Endothelial cell of umbilical vein (primary cell): ENCODE measurements around the gene DDX25. TPM values are rescaled to one million over a fixed set of nuclear protein-coding genes. Genes with fewer than 3 reads are reported as not detected.

Experiments
- BruUV-seq: library from RNA; stranded (reverse); fragments of 400-500 nt; replicated peaks from 2 replicates; lab custom pipeline; 2021; lab: Mats Ljungman, UMichigan
- CTCF ChIA-PET: fragments of 300-600, 350-600 bp; sonication (Branson Sonifier 250); formaldehyde crosslinking; loops from one replicate; lab custom pipeline; 2021; ENCODE audit warnings: antibody characterized with exemption, inconsistent platforms; lab: Charles Lee
- POLR2A ChIA-PET: fragments of 300-600, 350-600 bp; sonication (Branson Sonifier 250); formaldehyde crosslinking; loops from one replicate; lab custom pipeline; 2021; ENCODE audit warnings: antibody characterized with exemption, inconsistent platforms; lab: Charles Lee
- DNase-seq: peaks from one replicate; pipeline ENCODE4 v3.0.0-alpha.2; 2011; ENCODE audit warnings: low read depth, low spot score
- FAIRE-seq: peaks from 2 replicates; lab custom pipeline; 2011; peaks lifted over from hg19 to GRCh38; lab: Jason Lieb, UNC
- H2AFZ ChIP-seq: 2 replicates; pipeline ENCODE4 v1.6.0; 2012; ENCODE audit warnings: low read depth, low read length, control low read depth, inconsistent platforms
- H3K27ac ChIP-seq: 2 replicates; pipeline ENCODE4 v1.5.1; 2011; ENCODE audit warnings: low read depth, mild to moderate bottlenecking, control low read depth, low read length, moderate library complexity; ENCODE audit not compliant: insufficient read depth
- H3K27me3 ChIP-seq, 2 experiments: 2 replicates each; pipeline versions ENCODE4 v1.6.0 to v1.6.1; 2011; ENCODE audit warnings: low read length in 2 of 2, mixed read lengths in 1 of 2; ENCODE audit not compliant: control insufficient read depth in 2 of 2, insufficient read depth in 2 of 2
- H3K36me3 ChIP-seq, 2 experiments: 2 replicates in 1 of 2; 3 replicates in 1 of 2; pipeline ENCODE4 v1.5.1; 2011; ENCODE audit warnings: low read length in 2 of 2, mild to moderate bottlenecking in 1 of 2, moderate library complexity in 1 of 2; ENCODE audit not compliant: control insufficient read depth in 2 of 2, insufficient read depth in 2 of 2; ENCODE audit errors: extremely low read depth in 1 of 2
- H3K4me1 ChIP-seq: 3 replicates; pipeline ENCODE4 v1.5.1; 2011; ENCODE audit warnings: mild to moderate bottlenecking, low read length; ENCODE audit not compliant: control insufficient read depth, insufficient read depth; ENCODE audit errors: extremely low read depth
- H3K4me2 ChIP-seq: 2 replicates; pipeline ENCODE4 v1.6.1; 2011; ENCODE audit warnings: low read length, control low read depth, mixed read lengths; ENCODE audit not compliant: insufficient read depth
- H3K4me3 ChIP-seq, 3 experiments: fragments of 200-600 bp in 1 of 3; sonication (generic), shearing (Covaris generic) in 1 of 3; replicated peaks in 1 of 3; 2 replicates each; pipeline ENCODE4 v1.5.1; 2011 to 2016; ENCODE audit warnings: control low read depth in 3 of 3, low read length in 3 of 3, mild to moderate bottlenecking in 2 of 3, inconsistent platforms in 1 of 3, low read depth in 1 of 3, moderate library complexity in 1 of 3; ENCODE audit not compliant: insufficient read depth in 1 of 3
- H3K79me2 ChIP-seq: 2 replicates; pipeline ENCODE4 v1.6.0; 2012; ENCODE audit warnings: low read length, inconsistent platforms; ENCODE audit not compliant: control insufficient read depth, insufficient read depth
- H3K9ac ChIP-seq: replicated peaks from 2 replicates; pipeline ENCODE3; 2011; ENCODE audit warnings: low read length, control low read depth; ENCODE audit not compliant: insufficient read depth; ENCODE audit errors: extremely low read depth
- H3K9me1 ChIP-seq: replicated peaks from 3 replicates; pipeline ENCODE4 v1.6.0; 2011; ENCODE audit warnings: mild to moderate bottlenecking, low read length; ENCODE audit not compliant: control insufficient read depth, insufficient read depth; ENCODE audit errors: extremely low read depth
- H3K9me3 ChIP-seq: replicated peaks from 2 replicates; pipeline ENCODE4 v1.5.1; 2012; ENCODE audit warnings: low read length, inconsistent platforms; ENCODE audit not compliant: control insufficient read depth, insufficient read depth
- H4K20me1 ChIP-seq: replicated peaks from 2 replicates; pipeline ENCODE3; 2011; ENCODE audit warnings: mild to moderate bottlenecking, low read length; ENCODE audit not compliant: control insufficient read depth, insufficient read depth; ENCODE audit errors: extremely low read depth
- EZH2 ChIP-seq: IDR thresholded peaks from 2 replicates; pipeline ENCODE4 v1.6.1; 2012; ENCODE audit warnings: borderline replicate concordance, low read depth, mild to moderate bottlenecking, moderate library complexity, low read length, inconsistent platforms; ENCODE audit not compliant: severe bottlenecking
- FOS ChIP-seq: IDR thresholded peaks from 2 replicates; pipeline ENCODE4 v1.6.1; 2011; ENCODE audit warnings: mild to moderate bottlenecking, low read length, moderate library complexity, borderline replicate concordance; ENCODE audit not compliant: insufficient read depth
- GATA2 ChIP-seq: IDR thresholded peaks from 2 replicates; pipeline ENCODE4 v1.7.0; 2011; ENCODE audit warnings: low read depth, mild to moderate bottlenecking, moderate library complexity, mixed read lengths, low read length; ENCODE audit not compliant: insufficient read length, insufficient read depth
- JUN ChIP-seq: IDR thresholded peaks from 2 replicates; pipeline ENCODE4 v1.6.1; 2011; ENCODE audit warnings: borderline replicate concordance, low read depth; ENCODE audit not compliant: insufficient read length, insufficient read depth
- MYC ChIP-seq: IDR thresholded peaks from one replicate; pipeline ENCODE4 v1.6.1; 2011; ENCODE audit warnings: mild to moderate bottlenecking, low read depth, low read length
- POLR2A ChIP-seq: IDR thresholded peaks from 2 replicates; pipeline ENCODE4 v1.6.1; 2012; ENCODE audit warnings: low read depth, mild to moderate bottlenecking, control low read depth, low read length
- POLR2AphosphoS5 ChIP-seq: IDR thresholded peaks from 2 replicates; pipeline ENCODE4 v1.6.1; 2012; ENCODE audit warnings: low read depth, mild to moderate bottlenecking, control low read depth, low read length, moderate library complexity; ENCODE audit not compliant: insufficient read depth
- dilution Hi-C: fragments of 300-500 bp; cut with MboI; formaldehyde crosslinking; loops from one replicate; pipeline ENCODE4 v1.15.0; 2019; ENCODE audit warnings: low sequenced_read_pairs; ENCODE audit not compliant: extremely low pct_ligation_motif_present
- intact Hi-C: fragments of 100-400 bp; cut with micrococcal nuclease; formaldehyde crosslinking; loops from one replicate; pipeline ENCODE4 v1.10.0; 2022
- polyA plus RNA-seq, 4 experiments: library from polyadenylated mRNA; depleted of rRNA in 3 of 4; stranded (reverse) in 3 of 4; unstranded in 1 of 4; fragments of >200 nt; gene quantifications; 2 replicates each; pipeline versions ENCODE4 v1.2.1 to v1.2.3, GENCODE V29; 2011 to 2012; ENCODE audit warnings: missing spikeins in 1 of 4
- total RNA-seq: library from RNA; stranded (reverse); gene quantifications from 2 replicates; pipeline ENCODE4 v1.2.3, GENCODE V29; 2021
- TF ChIP-seq, protein P1 (sequence below): IDR thresholded peaks from 2 replicates; pipeline ENCODE4 v1.6.1; 2011; ENCODE audit not compliant: insufficient read depth, insufficient read length
- TF ChIP-seq, protein P2 (sequence below), 2 donors: IDR thresholded peaks; 1 replicate in 1 of 2; 2 replicates in 1 of 2; pipeline ENCODE4 v1.5.1; 2011; ENCODE audit warnings: low read length in 2 of 2, mild to moderate bottlenecking in 2 of 2, moderate library complexity in 2 of 2, control low read depth in 1 of 2, inconsistent platforms in 1 of 2, low read depth in 1 of 2; ENCODE audit not compliant: insufficient read depth in 1 of 2; ENCODE audit errors: extremely low read depth in 1 of 2

DDX25 gene
- total and polyA plus RNA-seq, 2 donors (not counting 3 experiments of a cell fraction or from before 2014, with no cell fraction given) = not detected

DNA sequence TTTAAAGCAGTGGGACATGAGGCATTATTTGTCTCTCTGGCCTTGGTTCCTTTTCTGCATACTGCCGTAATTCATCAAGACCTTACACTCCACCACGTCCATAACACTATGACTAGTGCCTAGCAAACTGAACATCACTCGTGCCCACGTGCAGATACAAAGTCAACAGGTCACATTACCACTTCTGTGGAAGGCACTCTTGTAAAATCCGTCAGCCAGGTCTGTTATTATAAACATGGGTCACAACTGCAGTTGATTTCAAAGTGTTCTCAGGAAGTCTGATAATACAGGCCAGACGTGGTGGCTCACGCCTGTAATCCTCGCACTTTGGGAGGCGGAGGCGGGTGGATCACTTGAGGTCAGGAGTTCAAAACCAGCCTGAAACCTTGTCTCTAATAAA is 55.6 kb downstream of the DDX25 start:
- H3K27ac ChIP-seq = no peak overlapping the region
- H3K27me3 ChIP-seq = no peaks in the 10 kb centered on the region
- no peak overlapping the region for H3K4me3 ChIP-seq
- FAIRE-seq (no peak), DNase-seq (no peak)
- H2AFZ ChIP-seq = no peak overlapping the region
- no peaks in the 10 kb centered on the region for H4K20me1 ChIP-seq
- no peaks in the 10 kb centered on the region for H3K79me2 ChIP-seq
- H3K36me3 ChIP-seq = no peaks in the 10 kb centered on the region
- intact Hi-C loops (no loop called here), dilution Hi-C loops (no loop called here)
- ChIA-PET POLR2A (no interaction called here), CTCF (no interaction called here)
- no peak overlapping the region for H3K4me2 ChIP-seq
- H3K9ac ChIP-seq = no peak overlapping the region
- BruUV-seq = no TSS peak
- no peaks in the 10 kb centered on the region for H3K9me3 ChIP-seq
- TF ChIP-seq, protein P1, sequence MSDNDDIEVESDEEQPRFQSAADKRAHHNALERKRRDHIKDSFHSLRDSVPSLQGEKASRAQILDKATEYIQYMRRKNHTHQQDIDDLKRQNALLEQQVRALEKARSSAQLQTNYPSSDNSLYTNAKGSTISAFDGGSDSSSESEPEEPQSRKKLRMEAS = no peak
- TF ChIP-seq GATA2 (no peak), EZH2 (no peak), JUN (no peak), FOS (no peak)
- H3K4me1 ChIP-seq = no peaks in the 10 kb centered on the region
- no peaks in the 10 kb centered on the region for H3K9me1 ChIP-seq

DNA sequence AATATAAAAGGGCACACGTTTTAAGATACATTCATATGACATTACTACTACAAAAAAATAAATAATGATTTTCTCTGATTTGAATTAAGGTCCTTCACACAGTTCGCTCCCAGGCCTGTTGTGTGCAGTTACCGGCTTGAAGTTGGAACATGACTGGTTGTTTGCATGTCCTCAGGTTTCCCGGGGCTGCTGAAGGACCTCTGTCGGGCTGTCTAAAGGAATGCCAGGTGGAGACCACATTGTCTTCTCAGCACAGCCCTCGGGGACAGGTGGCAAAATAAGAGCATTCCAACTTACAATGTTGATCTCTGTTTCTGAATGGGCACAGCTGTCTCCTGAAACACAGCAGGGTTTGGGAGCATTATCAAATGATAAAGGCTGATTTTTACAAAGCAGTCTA is 56.5 kb downstream of the DDX25 start:
- no peaks in the 10 kb centered on the region for H3K9me3 ChIP-seq
- H2AFZ ChIP-seq = no peak overlapping the region
- dilution Hi-C loops (no loop called here), intact Hi-C loops (no loop called here)
- no peaks in the 10 kb centered on the region for H3K36me3 ChIP-seq
- H4K20me1 ChIP-seq = no peaks in the 10 kb centered on the region
- ChIA-PET POLR2A (no interaction called here), CTCF (interaction anchor here (1.3 to 1.6 kb wide), 2 partner anchors 17 to 233 kb away, joined by 3 to 4 read pairs; no protein-coding TSS in a partner anchor)
- no peak overlapping the region for H3K27ac ChIP-seq
- H3K79me2 ChIP-seq = no peaks in the 10 kb centered on the region
- TF ChIP-seq FOS = no peak
- TF ChIP-seq JUN = no peak
- no peak for TF ChIP-seq GATA2
- no peak for TF ChIP-seq EZH2
- TF ChIP-seq, protein P1 = no peak
- no peak for TF ChIP-seq POLR2AphosphoS5
- TF ChIP-seq, protein P2, sequence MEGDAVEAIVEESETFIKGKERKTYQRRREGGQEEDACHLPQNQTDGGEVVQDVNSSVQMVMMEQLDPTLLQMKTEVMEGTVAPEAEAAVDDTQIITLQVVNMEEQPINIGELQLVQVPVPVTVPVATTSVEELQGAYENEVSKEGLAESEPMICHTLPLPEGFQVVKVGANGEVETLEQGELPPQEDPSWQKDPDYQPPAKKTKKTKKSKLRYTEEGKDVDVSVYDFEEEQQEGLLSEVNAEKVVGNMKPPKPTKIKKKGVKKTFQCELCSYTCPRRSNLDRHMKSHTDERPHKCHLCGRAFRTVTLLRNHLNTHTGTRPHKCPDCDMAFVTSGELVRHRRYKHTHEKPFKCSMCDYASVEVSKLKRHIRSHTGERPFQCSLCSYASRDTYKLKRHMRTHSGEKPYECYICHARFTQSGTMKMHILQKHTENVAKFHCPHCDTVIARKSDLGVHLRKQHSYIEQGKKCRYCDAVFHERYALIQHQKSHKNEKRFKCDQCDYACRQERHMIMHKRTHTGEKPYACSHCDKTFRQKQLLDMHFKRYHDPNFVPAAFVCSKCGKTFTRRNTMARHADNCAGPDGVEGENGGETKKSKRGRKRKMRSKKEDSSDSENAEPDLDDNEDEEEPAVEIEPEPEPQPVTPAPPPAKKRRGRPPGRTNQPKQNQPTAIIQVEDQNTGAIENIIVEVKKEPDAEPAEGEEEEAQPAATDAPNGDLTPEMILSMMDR (IDR thresholded peaks at IDR 0.05; ENCODE audit: extremely low read depth in 1 of 2, insufficient read depth in 1 of 2, low read depth in 1 of 2, low read length in 2 of 2) = no peak
- no peak for TF ChIP-seq POLR2A
- TF ChIP-seq MYC = no peak
- DNase-seq = no peak
- no peaks in the 10 kb centered on the region for H3K9me1 ChIP-seq
- H3K27me3 ChIP-seq = no peaks in the 10 kb centered on the region
- H3K4me3 ChIP-seq = no peak overlapping the region
- no peak for FAIRE-seq
- no peak overlapping the region for H3K9ac ChIP-seq
- no peaks in the 10 kb centered on the region for H3K4me1 ChIP-seq
- BruUV-seq = no TSS peak
- no peak overlapping the region for H3K4me2 ChIP-seq
